Measurements from ENCODE around the gene NSD2. TPM values are rescaled to one million over a fixed set of nuclear protein-coding genes. Genes with fewer than 3 reads are reported as not detected.
"Not testable (repeated sequence)": the region's sequence is repeated elsewhere in the genome, so short reads cannot be mapped to it uniquely, and the experiment has no call there.

The NSD2 gene
- polyA plus RNA-seq, 3 donors = 80.1 to 85.2 (median 81.7) TPM

DNA sequence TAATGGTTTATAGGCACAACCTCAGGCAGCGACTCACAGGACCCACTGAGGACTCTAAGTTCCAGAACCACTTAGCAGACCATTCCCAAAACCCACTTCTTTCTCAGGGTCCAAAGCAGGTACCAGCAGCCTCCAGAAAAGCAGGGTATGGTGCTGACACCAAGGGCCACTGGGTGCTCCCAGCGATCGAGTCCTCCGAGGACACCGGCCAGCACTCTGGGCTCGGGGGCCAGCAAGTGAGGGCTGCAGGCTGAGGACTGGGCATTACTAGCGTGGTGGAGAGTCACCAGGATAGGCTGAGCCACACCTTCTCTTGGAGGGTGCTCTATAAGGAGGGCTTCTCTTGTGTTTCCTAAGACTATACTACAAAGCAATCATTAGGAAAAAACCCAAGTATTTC lies 34.5 kb upstream of the NSD2 start:
- no peak for DNase-seq (ENCODE audit: extremely low read depth in 1 of 11, low read depth in 9 of 11, low spot score in 4 of 11)

DNA sequence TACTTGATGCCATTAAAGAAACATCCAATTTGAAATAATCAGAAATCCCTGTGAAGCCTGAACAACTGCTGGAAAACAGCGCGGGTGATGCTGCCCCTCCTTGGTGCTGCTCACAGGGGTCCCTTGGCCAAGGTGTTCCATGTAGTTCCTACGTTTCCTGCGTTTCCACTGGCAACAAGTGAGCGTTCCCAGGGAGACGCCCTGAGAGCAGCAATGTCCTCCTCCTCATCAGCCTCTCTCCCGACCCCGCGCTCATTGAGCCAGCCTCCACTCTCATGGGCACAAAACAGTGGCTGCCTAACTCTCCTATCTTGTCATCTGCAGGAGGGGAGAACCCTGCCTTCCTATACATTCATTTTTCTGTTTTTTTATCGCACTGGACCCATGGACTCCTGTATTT lies 34.1 kb upstream of the NSD2 start:
- DNase-seq (ENCODE audit: extremely low read depth in 1 of 11, low read depth in 9 of 11, low spot score in 4 of 11) = no peak

DNA sequence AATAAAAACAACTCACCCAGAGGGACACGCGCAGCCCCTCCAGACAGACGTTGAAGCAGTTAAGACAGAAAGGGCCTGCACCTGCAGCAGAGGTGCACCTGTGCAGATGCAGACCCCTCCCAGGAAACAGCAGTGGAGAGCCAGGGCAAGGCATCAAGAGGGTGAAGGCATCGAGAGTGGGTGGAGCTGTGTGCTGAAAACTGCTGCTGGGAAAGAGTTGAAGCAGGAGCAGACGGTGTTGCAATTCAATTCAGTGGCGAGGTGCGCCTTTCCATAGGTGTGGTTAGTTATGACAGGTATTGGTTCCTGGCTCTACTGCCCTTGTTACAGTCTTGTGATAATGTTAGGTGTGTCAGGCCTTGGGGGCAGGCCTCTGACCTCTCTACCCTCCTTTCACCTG lies 31.9 kb upstream of the NSD2 start:
- no peak for DNase-seq (ENCODE audit: extremely low read depth in 1 of 11, low read depth in 9 of 11, low spot score in 4 of 11)

DNA sequence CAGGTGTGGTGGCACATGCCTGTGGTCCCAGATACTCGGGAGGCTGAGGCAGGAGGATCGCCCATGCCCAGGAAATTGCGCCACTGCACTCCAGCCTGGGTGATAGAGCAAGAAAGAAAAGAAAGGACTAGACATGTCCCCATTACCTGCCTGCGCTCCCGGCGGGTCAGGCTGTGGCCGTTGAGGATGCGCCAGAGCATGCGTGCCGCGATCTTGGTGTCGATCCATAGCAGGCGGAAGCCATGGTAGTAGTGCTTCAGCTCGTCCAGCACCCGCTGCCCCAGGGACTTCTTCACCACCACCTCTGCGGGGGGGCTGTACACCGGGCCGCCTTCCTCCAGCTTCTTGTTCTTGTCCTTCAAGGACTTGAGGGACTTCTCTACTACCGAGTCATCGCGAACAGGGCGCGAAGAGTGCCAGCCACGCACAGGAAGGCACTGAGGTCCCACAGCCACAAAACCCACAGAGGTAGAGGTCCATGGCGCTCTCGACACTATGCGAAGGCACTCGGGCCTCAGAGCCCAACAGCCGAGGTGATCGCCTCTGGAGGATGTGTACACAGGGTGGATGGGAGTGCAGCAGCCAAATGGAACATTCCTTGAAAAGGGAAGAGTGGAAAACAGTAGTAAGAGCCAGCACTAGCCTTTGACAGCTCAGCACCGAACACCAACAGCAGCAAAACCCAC lies 29.8 kb upstream of the NSD2 start:
- DNase-seq (ENCODE audit: extremely low read depth in 1 of 11, low read depth in 9 of 11, low spot score in 4 of 11) = no peak

DNA sequence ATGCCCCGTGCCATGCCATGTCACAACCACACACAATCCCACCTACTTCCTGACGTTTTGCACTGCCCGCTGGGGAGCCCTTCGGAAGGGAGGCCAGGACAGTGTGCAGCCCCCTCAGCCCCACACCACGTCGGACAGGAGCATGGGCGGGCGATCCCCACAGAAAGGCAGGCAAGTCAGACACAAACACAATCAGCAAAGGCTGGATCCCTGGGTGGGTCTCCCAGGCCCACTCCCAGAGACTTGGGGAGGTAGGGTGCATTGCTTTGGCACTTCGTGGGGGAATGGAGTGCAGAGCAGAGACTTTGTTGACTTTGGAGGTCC lies 29.3 kb upstream of the NSD2 start:
- DNase-seq (ENCODE audit: extremely low read depth in 1 of 11, low read depth in 9 of 11, low spot score in 4 of 11) = no peak

DNA sequence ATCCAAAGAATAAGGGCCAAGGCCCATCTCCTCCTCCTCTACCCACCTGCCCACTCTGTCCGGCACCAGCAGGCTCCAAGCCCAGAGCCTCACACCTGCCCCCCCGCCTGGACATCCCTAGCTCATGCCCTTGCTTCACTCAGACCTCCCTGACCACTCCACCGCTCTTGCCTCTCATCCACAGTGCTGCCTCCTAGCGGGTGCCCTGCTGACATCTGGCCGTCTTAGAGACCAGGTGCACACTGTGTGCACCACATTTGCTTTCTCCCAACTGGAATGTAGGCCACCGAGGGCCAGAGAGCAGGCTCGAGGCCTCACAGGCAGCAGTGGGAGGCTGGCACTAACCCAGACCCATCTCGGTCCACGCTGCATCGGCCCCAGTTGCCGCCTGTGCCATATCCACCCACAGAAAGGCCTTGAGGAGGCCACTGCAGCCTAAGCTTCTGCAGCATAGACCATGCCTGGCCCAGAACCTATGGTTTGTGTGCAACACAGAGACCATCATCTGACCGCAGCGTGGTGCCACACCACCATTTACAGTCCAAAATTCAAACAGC lies 28.8 kb upstream of the NSD2 start:
- DNase-seq (ENCODE audit: extremely low read depth in 1 of 11, low read depth in 9 of 11, low spot score in 4 of 11) = no peak

DNA sequence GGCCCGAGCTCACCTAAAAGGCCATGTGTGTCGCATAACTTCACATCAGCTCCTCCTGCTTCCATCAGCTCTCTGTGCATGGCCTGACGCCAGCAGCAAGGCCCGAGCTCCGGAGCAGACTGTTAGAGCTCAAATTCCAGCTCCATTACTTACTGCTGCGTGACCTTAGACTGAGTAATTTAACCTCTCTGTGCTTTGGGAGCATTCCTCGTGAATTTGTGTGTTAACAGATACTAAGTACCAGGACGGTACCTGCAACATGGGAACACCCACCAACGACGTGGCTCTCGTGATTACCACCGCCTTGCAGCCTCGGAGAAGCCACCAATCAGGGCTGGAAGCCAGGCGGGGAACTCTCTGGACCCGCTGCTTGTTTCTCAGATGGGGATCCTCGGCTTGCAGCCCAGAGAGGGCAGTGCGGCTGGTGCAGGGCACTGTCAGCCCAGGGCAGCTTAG lies 28.2 kb upstream of the NSD2 start:
- DNase-seq (ENCODE audit: extremely low read depth in 1 of 11, low read depth in 9 of 11, low spot score in 4 of 11) = no peak

DNA sequence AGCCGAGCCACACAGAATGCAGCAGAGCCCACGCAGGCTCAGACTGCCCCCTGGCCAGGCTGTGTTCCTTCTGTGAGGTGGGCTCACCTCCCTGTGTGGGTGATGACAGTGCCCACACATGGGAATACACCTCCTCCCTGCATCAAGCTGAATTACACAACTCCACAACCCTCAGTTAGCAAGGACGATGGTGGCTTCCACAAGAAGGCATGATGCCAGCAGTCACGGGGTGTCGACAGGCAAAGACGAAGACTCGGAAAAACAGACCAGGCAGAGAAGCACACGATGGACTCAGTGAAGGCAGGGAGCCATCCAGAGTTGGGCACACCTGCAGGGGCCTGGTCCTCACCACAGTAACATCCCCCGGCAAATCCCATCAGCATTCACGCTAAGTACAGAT lies 27.3 kb upstream of the NSD2 start:
- DNase-seq (ENCODE audit: extremely low read depth in 1 of 11, low read depth in 9 of 11, low spot score in 4 of 11) = no peak

DNA sequence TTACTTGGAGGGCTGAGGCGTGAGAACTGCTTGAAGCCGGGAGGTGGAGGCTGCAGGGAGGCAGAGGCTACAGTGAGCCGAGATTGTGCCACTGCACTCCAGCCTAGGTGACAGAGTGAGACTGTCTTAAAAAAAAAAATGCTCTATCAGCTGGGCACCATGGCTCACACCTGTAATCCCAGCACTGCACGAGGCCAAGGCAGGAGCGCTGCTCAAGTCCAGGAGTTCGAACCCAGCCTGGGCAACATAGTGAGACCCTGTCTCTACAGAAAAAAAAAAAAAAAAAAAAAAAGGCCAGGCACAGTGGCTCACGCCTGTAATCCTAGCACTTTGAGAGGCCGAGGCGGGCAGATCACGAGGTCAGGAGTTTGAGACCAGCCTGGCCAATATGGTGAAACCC lies 26.6 kb upstream of the NSD2 start:
- not testable (repeated sequence) for DNase-seq (ENCODE audit: extremely low read depth in 1 of 11, low read depth in 9 of 11, low spot score in 4 of 11)

DNA sequence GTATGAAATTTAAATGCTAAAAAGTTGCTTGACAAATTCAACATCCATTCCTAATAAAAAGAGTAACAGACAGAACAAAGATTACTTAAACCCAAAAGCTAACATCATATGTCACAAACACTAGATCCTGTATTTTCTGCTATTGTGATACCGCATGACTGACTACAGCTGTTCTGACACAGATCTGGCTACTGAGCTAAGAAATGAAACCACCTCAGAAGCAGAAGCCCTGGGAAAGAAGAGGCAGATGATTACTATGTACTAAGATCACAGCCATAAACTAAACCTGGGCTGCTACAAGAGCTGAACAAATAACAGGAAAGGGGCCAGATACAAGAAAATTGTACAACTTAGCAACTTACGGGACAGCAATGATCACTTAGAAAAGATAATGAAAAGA lies 24.6 kb upstream of the NSD2 start:
- DNase-seq (ENCODE audit: extremely low read depth in 1 of 11, low read depth in 9 of 11, low spot score in 4 of 11) = no peak

DNA sequence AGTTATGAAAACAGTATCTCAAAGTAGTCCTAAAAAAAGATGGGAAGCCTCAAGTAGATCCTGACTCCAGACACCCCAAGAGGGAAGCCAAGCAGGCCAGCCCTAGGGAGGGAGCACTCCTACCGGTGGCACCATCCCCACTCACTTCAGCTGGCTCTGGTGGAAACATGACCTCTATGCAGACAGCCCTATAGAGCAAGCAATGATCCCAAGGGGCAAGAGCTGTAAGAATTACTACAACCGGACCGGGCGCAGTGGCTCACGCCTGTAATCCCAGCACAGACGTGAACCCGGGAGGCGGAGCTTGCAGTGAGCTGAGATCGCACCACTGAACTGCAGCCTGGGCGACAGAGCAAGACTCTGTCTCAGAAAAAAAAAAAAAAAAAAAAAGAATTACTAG lies 20.9 kb upstream of the NSD2 start:
- no peak for DNase-seq (ENCODE audit: extremely low read depth in 1 of 11, low read depth in 9 of 11, low spot score in 4 of 11)

DNA sequence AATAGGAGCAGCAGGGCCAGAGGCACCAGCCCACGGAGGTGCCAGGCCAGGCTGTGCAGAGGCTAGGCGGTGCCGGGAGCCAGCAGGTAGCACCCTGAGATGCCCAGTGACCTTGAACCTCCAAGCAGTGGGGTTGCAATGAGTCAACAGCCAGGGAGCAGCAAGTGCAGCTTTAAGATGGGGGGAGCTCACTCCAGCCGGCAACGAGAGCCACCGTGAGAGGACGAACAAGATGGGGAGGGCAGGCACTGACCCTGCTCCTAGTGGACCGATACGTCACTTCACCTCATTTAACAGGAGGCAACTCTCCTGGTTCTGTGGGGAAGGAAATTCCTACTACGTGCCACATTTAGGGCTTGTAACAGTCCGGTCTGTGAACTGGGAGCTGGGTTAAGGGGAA lies 20.0 kb upstream of the NSD2 start:
- no peak for DNase-seq (ENCODE audit: extremely low read depth in 1 of 11, low read depth in 9 of 11, low spot score in 4 of 11)

DNA sequence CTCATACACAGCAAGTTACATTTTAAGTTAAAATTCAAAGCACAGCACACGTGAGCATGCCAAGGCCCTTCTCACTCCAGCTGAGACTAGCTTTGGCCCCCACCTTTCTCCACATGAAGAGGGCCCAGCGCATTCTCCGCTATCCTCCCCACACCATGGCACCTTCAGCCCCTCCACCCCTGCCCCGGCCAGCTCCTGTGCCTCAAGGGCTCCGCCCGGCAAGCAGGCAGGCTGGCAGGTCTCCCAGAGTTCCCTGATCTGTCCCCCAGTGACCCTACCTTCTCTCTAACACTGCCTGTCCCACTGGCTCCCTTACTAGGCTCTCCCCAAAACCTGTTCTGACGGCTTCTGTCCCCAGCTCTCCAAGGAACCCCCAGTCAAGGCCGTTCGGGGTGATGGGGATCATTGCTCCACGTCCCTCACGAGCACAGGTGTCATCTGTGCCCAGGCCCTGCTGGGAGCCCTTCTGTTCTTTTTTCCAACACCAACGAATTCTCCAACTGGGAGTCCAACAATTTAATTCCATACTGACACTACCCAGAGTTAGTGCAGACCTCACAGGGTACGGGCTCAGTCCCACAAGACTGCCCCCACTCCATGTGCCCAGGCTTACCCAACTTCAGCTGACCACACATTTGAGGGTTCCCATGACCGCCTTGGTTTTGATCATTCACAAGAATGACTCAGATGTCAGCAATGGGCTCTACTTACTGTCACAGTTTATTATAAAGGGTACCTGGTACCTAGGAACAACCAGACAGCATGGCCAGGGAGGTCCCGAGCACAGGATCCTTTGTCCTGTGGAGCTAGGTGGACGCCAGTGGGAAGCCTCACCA lies 19.4 kb upstream of the NSD2 start:
- no peak for DNase-seq (ENCODE audit: extremely low read depth in 1 of 11, low read depth in 9 of 11, low spot score in 4 of 11)

DNA sequence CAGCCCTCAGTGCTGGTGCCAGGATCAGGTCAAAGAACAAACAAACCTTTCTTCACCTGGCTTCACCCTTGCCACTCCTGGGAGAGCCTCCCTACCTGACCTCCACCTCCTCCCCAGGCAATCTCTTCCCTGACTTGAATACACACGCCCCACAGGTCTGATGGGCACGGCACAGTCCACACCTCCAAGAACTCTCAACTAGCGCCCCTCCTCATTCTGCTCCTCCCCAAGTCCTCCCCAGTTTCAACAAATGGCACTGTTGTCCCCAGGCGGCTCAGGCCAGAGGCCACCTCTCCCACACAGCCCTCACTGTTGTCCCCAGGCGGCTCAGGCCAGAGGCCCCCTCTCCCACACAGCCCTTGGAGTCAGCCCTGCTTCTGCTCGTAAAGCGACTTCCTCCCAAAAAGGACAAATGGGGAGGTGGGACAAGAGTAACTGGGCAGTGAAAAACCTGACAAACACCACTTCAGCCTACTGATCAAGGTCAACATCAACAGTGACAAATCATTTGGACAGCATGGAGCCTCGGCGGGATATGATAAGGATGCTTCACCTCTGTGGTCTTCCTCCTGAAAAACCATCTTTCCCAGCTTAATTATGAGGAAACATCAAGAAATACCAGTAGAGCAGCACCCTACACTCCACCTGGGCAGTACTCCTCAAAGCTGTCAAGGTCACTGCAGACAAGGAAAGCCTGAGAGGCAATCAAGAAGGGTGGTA lies 18.1 kb upstream of the NSD2 start:
- no peak for DNase-seq (ENCODE audit: extremely low read depth in 1 of 11, low read depth in 9 of 11, low spot score in 4 of 11)

DNA sequence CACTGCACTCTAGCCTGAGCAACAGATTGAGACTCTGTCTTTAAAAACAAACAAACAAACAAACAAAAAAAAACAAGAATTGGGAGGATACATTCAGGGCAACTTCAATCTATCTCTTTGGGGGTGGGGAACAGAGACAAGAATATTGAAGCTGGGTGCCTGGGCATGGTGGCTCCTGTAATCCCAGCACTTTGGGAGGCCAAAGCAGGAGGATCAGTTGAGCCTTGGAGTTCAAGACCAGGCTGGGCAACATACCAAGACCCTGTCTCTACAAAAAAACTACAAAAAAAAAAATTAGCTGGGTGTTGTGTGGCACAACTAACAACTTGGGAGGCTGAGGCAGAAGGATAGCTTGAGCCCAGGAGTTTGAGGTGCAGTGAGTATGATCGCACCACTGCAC lies 16.4 kb upstream of the NSD2 start:
- no peak for DNase-seq (ENCODE audit: extremely low read depth in 1 of 11, low read depth in 9 of 11, low spot score in 4 of 11)

DNA sequence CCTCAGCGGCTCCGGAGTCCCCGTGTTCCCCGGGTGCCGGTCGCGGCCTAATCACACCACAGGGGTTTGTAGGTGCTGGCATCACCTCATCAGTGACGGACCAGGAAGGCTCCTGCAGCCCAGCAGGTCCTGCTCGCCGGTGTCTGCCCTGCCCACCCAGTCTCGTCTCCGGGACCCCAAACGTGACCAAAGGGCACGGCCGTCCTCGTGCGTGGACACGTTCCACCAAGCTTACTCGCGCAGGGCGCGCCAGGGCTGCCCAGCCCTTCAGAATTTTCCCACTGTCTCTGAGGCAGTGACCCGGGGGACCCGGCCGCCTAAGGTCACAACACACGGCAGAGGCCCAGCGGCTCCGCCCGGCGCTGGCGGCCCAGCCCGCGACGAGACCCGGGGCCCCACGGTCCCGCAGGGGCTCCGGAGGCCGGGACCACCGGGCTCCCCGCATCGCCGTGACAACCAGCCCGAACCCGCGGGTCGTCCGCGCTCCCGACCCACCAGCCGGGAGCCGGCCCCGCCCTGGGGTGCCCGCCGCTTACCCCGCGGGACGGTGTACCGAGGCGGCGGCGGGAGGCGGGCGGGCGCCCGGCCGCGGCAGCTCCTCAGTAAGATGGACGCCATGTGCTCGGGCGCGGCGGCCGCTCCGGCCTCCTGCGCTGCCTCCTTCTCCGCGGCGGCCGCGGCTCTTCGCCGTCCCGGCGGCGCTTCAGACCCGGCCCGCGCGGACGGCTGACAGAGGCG lies 15.7 kb upstream of the NSD2 start:
- no peak for DNase-seq (ENCODE audit: extremely low read depth in 1 of 11, low read depth in 9 of 11, low spot score in 4 of 11)

DNA sequence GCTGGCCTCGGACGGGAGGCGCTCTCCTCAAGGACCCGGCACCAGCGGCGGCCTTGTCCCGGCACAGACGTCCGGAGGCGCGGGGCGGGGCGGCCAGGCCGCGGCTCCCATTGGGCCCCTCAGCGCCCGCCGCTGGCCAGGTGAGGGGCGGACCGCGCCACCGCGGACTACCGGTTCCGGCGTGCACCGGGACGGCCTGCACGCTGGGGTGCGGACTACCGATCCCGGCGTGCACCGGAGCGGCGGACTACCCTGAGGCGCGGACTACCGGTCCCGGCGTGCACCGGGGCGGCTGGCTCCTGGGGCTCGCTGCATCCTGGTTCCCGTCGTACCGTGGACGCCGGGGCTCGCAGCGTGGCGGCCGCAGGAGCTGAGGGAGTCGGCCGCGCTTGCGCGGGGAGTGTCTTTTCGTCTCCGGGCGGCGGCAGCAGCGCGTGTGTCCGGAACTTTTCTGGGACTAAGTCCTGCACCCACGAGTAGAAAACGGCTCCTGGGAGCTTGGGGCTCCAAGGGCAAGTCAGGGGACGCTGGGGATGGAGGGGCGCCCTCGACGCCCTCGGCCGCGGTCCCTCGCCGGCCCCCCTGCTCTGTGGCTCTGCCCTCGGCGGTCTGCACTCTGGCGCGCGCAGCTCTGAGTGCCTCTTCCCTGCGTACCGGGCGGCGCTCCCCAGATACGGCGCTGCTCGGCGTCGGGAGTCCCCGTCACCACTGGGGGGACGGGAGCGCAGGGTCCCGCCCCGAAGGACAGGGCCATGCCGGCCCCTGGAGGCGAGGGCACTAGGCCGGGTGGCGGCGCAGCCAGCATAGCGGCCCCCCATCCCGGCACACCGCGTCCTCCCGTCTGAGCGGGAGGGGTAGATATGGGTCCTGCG lies 14.9 kb upstream of the NSD2 start, which contains the start of gene LETM1:
LETM1 (minus strand) TSS at position 86 of the 872 bp plus-strand sequence. CDS start 206 bp downstream, outside the sequence.
- peak; percentile 60 to 92 (median 90) for DNase-seq (ENCODE audit: extremely low read depth in 1 of 11, low read depth in 9 of 11, low spot score in 4 of 11)

All from renal cortex interstitium (tissue), 11 donors.